Adrenal gland (tissue), 12 donors: ENCODE measurements around the gene EXOC6. TPM values are rescaled to one million over a fixed set of nuclear protein-coding genes. Genes with fewer than 3 reads are reported as not detected.

Experiments
- DNase-seq, 7 donors: peaks; one replicate each; pipeline ENCODE4 v3.0.0-alpha.2; 2019 to 2020
- H3K27ac ChIP-seq, 5 donors: fragments of 200-600 bp; sonication (generic) in 4 of 5; 1 replicate in 3 of 5; 2 replicates in 2 of 5; pipeline versions ENCODE4 v1.5.1 to v1.8.0; 2016 to 2020; ENCODE audit warnings: mild to moderate bottlenecking in 1 of 5
- H3K27me3 ChIP-seq: fragments of 200-600 bp; 2 replicates; pipeline ENCODE4 v1.8.0; 2021
- H3K36me3 ChIP-seq, 2 donors: fragments of 200-600 bp; replicated peaks in 1 of 2; 1 replicate in 1 of 2; 2 replicates in 1 of 2; pipeline versions ENCODE4 v1.5.1 to v1.8.0; 2018 to 2022
- H3K4me1 ChIP-seq, 2 donors: fragments of 200-600 bp; replicated peaks in 1 of 2; 1 replicate in 1 of 2; 2 replicates in 1 of 2; pipeline versions ENCODE4 v1.5.1 to v1.8.0; 2018 to 2021
- H3K4me3 ChIP-seq, 4 donors: fragments of 200-600 bp; sonication (generic) in 3 of 4; one replicate each; pipeline ENCODE4 v1.5.1; 2016 to 2018
- H3K9me3 ChIP-seq, 3 donors: fragments of 200-600 bp; sonication (generic) in 1 of 3; replicated peaks in 1 of 3; 1 replicate in 2 of 3; 2 replicates in 1 of 3; pipeline versions ENCODE4 v1.5.1 to v1.8.0; 2016 to 2021
- POLR2A ChIP-seq, 2 donors: fragments of 450-650 bp; IDR thresholded peaks; one replicate each; pipeline ENCODE4 v1.6.1; 2017; ENCODE audit warnings: antibody characterized with exemption in 2 of 2, mild to moderate bottlenecking in 2 of 2, moderate library complexity in 1 of 2
- WGBS, 4 donors: extraction: QIAGEN DNeasy Blood & Tissue Kit in 2 of 4; methylation state at CpG; one replicate each; pipeline versions ENCODE4 v1.1.5 to v1.1.7; 2013 to 2017; 5-methylcytosine and 5-hydroxymethylcytosine counted together
- intact Hi-C, 2 donors: fragments of 100-400 bp; cut with DNase I; formaldehyde crosslinking; loops; one replicate each; pipeline versions ENCODE4 v1.14.1 to v1.15.0; 2022 to 2023
- polyA plus RNA-seq, 3 donors: library from polyadenylated mRNA; stranded (reverse); fragments of 200-250 nt in 2 of 3; fragments of 350-450 nt in 1 of 3; fragmentation: Illumina TruSeq in 1 of 3; extraction: RNeasy Lipid Tissue Mini Kit (QIAGEN cat#74804) in 1 of 3; gene quantifications; one replicate each; pipeline ENCODE4 v1.2.3, GENCODE V29; 2013 to 2014
- total RNA-seq, 9 donors: library from RNA; depleted of rRNA in 4 of 9; stranded (reverse); fragments of >200 nt in 4 of 9; fragments of 120-200 nt in 1 of 9; fragmentation: NEBNext Ultra II Directional in 1 of 9; extraction: Animal tissue kit (Norgen Biotek cat#: 25700) in 1 of 9; gene quantifications; one replicate each; pipeline versions ENCODE4 v1.1.0 to v1.2.4, GENCODE V29; 2013 to 2023
- TF ChIP-seq, protein P1 (sequence below), 6 experiments: fragments of 450-650 bp in 4 of 6; fragments of 200-600 bp in 2 of 6; sonication (generic) in 1 of 6; IDR thresholded peaks; 1 replicate in 5 of 6; 2 replicates in 1 of 6; pipeline versions ENCODE4 v1.5.1 to v1.8.0; 2016 to 2021; ENCODE audit warnings: antibody characterized with exemption in 6 of 6, mild to moderate bottlenecking in 2 of 6, moderate library complexity in 1 of 6
- donor health status: healthy with polysubstance abuse.
- donor health status: Bipolar disorder and iron deficiency.
- donor health status: DM: yes; HTN: yes; CAD: no.
- donor health status: DM: no; HTN: no; CAD: no.
- donor health status: DM: no; HTN: no; CAD: no.
- donor health status: DM: yes; HTN: yes; CAD: no.

Gene EXOC6
- total and polyA plus RNA-seq, 12 donors = 7.1 to 60.1 (median 25.7) TPM

DNA sequence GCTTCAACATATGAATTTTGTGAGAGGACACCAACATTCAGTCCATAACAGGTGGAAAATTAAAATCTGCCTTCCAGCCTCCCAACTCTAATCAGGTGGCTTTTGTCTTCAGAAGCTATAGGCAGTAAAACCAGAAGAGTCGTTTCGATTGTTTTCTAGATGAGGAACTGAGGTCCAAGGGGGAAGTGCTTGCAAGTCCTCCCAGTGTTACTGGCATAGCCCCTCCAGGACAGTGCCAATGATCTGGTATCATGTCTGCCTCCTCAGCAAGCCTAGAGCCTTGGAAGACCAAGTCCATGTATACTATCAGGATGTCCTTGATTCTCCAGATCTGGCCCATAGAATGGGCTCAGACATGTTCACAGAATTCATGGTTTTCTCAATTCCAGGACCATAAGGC lies 242.3 kb downstream of the EXOC6 start:
- no peaks in the 10 kb centered on the region for H3K36me3 ChIP-seq
- TF ChIP-seq POLR2A (IDR thresholded peaks at IDR 0.05) = no peak
- TF ChIP-seq, protein P1, sequence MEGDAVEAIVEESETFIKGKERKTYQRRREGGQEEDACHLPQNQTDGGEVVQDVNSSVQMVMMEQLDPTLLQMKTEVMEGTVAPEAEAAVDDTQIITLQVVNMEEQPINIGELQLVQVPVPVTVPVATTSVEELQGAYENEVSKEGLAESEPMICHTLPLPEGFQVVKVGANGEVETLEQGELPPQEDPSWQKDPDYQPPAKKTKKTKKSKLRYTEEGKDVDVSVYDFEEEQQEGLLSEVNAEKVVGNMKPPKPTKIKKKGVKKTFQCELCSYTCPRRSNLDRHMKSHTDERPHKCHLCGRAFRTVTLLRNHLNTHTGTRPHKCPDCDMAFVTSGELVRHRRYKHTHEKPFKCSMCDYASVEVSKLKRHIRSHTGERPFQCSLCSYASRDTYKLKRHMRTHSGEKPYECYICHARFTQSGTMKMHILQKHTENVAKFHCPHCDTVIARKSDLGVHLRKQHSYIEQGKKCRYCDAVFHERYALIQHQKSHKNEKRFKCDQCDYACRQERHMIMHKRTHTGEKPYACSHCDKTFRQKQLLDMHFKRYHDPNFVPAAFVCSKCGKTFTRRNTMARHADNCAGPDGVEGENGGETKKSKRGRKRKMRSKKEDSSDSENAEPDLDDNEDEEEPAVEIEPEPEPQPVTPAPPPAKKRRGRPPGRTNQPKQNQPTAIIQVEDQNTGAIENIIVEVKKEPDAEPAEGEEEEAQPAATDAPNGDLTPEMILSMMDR (IDR thresholded peaks at IDR 0.05) = no peak
- 58 to 88% (median 83%) methylated on average over 2 of the region's 2 CpGs for WGBS, 4 donors
- peak in 1 of 7 donors; percentile 17 for DNase-seq
- H3K9me3 ChIP-seq = no peaks in the 10 kb centered on the region
- intact Hi-C loops = no loop called here
- no peaks in the 10 kb centered on the region for H3K27me3 ChIP-seq
- no peak overlapping the region for H3K4me3 ChIP-seq
- H3K27ac ChIP-seq = no peak overlapping the region
- H3K4me1 ChIP-seq = no peaks in the 10 kb centered on the region

DNA sequence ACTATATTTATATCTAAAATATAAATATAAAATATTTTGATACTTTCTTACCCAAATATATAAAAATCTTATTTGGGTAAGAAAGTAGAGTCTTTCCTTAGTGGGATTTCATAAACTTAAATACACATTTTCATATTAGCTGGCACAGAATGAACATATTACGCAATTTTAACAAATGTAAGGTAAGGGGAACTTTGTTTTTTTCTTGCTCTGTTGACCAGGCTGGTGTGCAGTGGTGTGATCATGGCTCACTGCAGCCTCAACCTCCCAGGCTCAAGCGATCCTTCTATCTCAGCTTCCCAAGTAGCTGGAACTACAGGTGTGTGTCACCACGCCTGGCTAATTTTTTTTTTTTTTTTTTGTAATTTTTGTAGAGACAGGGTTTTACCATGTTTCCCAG lies 243.6 kb downstream of the EXOC6 start:
- no peaks in the 10 kb centered on the region for H3K27me3 ChIP-seq
- whole genome bisulfite sequencing, 4 donors = 91 to 94% (median 93%) methylated on average over 3 of the region's 3 CpGs
- no peak overlapping the region for H3K27ac ChIP-seq
- no peak for TF ChIP-seq POLR2A (IDR thresholded peaks at IDR 0.05)
- TF ChIP-seq, protein P1 (IDR thresholded peaks at IDR 0.05) = no peak
- intact Hi-C loops = no loop called here
- no peak overlapping the region for H3K4me3 ChIP-seq
- H3K36me3 ChIP-seq = no peaks in the 10 kb centered on the region
- no peaks in the 10 kb centered on the region for H3K9me3 ChIP-seq
- peak in 1 of 7 donors; percentile 3 for DNase-seq
- no peaks in the 10 kb centered on the region for H3K4me1 ChIP-seq

DNA sequence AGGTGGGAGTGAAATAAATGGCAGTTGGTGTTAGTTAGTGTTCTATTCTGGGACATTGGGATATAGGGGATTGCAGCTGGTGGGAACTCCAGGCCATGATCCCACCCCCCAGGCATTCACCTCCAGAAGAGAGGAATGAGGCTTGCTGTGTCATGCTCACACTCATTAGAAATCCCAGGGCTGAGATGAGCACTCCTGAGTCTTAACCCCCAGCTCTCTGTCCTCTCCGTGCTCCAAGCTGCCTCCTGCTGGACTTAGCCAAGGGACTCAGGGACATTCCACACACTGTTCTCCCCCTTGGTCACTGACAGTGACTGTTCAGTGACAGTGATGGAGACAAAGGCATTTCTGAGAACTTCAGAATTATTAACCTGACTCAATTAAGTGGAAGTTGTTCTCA lies 246.9 kb downstream of the EXOC6 start:
- TF ChIP-seq, protein P1 (IDR thresholded peaks at IDR 0.05) = no peak
- TF ChIP-seq POLR2A (IDR thresholded peaks at IDR 0.05) = no peak
- Histone ChIP-seq H3K4me3 (no peak overlapping the region), H3K36me3 (no peaks in the 10 kb centered on the region), H3K27me3 (no peaks in the 10 kb centered on the region), H3K9me3 (no peaks in the 10 kb centered on the region), H3K27ac (no peak overlapping the region), H3K4me1 (no peaks in the 10 kb centered on the region)
- 59 to 80% (median 79%) methylated on average over 1 of the region's 1 CpG for WGBS, 4 donors
- peak in 1 of 7 donors; percentile 25 for DNase-seq
- intact Hi-C loops = no loop called here

DNA sequence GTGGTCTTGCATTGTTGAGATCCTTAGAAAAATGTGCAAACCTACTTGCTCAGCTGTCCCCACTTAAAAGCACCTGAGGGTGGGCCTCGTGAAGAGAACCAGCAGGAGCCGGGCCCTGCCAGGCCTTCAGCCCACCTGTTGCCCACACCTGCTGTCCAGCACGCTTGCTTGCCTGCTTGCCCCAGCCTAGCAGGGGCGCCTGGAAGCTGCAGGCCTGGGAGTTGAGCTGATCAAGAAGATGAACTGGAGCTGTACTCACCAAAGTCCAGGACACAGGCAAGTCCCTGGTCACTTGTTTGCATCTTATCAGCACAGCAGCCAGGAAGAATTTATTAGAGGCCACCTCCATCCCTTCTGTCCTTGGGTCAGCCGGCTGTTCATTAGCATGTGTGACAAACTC lies 248.6 kb downstream of the EXOC6 start:
- no peak for TF ChIP-seq POLR2A (IDR thresholded peaks at IDR 0.05)
- TF ChIP-seq, protein P1 (IDR thresholded peaks at IDR 0.05) = no peak
- Histone ChIP-seq H3K4me1 (no peaks in the 10 kb centered on the region), H3K9me3 (no peaks in the 10 kb centered on the region), H3K27me3 (no peaks in the 10 kb centered on the region), H3K4me3 (no peak overlapping the region), H3K36me3 (no peaks in the 10 kb centered on the region), H3K27ac (no peak overlapping the region)
- intact Hi-C loops = no loop called here
- peak in 1 of 7 donors; percentile 5 for DNase-seq
- 77 to 83% (median 81%) methylated on average over 5 of the region's 5 CpGs for WGBS, 4 donors
